Kidney epithelial cell (primary cell): Measurements from ENCODE around the gene TRMT44. TPM values are rescaled to one million over a fixed set of nuclear protein-coding genes. Genes with fewer than 3 reads are reported as not detected.

ENCODE experiments used
- DNase-seq: peaks from one replicate; pipeline ENCODE4 v3.0.0-alpha.2; 2010; ENCODE audit warnings: low read depth
- H3K27me3 ChIP-seq: 2 replicates; pipeline ENCODE4 v1.6.0; 2011; ENCODE audit warnings: low read length; ENCODE audit not compliant: control insufficient read depth, insufficient read depth
- H3K36me3 ChIP-seq: 2 replicates; pipeline ENCODE4 v1.5.1; 2011; ENCODE audit warnings: low read length; ENCODE audit not compliant: control insufficient read depth, insufficient read depth
- H3K4me3 ChIP-seq: 2 replicates; pipeline ENCODE4 v1.5.1; 2011; ENCODE audit warnings: low read depth, mild to moderate bottlenecking, control low read depth, low read length
- CTCF ChIP-seq: IDR thresholded peaks from 2 replicates; pipeline ENCODE4 v1.5.1; 2011; ENCODE audit warnings: mild to moderate bottlenecking, moderate library complexity, low read length, control low read depth, inconsistent platforms; ENCODE audit not compliant: insufficient read depth, poor library complexity, severe bottlenecking
- total RNA-seq: library from RNA; depleted of rRNA; stranded (reverse); fragments of >200 nt; gene quantifications from 2 replicates; pipeline ENCODE4 v1.2.3, GENCODE V29; 2015

The TRMT44 gene
- total RNA-seq, 1 donor from 2014 or later = 22.8 TPM

- TF ChIP-seq CTCF = no peak
- H3K4me3 ChIP-seq = no peak overlapping the region
- no peak for DNase-seq
- no peaks in the 10 kb centered on the region for H3K36me3 ChIP-seq
- no peaks in the 10 kb centered on the region for H3K27me3 ChIP-seq
These were observed 83.2 kb downstream of the TRMT44 start for GRCh38 chr4:8523766-8524165.

- Histone ChIP-seq H3K4me3 (no peak overlapping the region), H3K36me3 (no peaks in the 10 kb centered on the region), H3K27me3 (no peaks in the 10 kb centered on the region)
- no peak for DNase-seq
- no peak for TF ChIP-seq CTCF
These were observed 84.2 kb downstream of the TRMT44 start for GRCh38 chr4:8524595-8525382.

GRCh38 chr4:8525383-8526120 is 85.0 kb downstream of the TRMT44 start:
- no peak overlapping the region for H3K4me3 ChIP-seq
- no peak for TF ChIP-seq CTCF
- no peak for DNase-seq

More at GRCh38 chr4:8525383-8526120, 85.0 kb downstream of the TRMT44 start:
- Histone ChIP-seq H3K36me3 (no peaks in the 10 kb centered on the region), H3K27me3 (no peaks in the 10 kb centered on the region)

Other genes with a start within 250 kb of the TRMT44 start
- gene SH3TC1, start 241.5 kb upstream of the TRMT44 start, total RNA-seq = 18.9 and 30.5 TPM in 2 replicates
- 4.7 and 5.5 TPM in 2 replicates for gene HTRA3, start 171.0 kb upstream of the TRMT44 start, total RNA-seq
- gene ACOX3, start 54 bp upstream of the TRMT44 start, total RNA-seq = 36.0 and 37.4 TPM in 2 replicates
- not detected in 2 replicates for gene GPR78, start 139.6 kb downstream of the TRMT44 start, total RNA-seq
- gene CPZ, start 152.0 kb downstream of the TRMT44 start, total RNA-seq = 0.67 and 0.75 TPM in 2 replicates